ENCODE data around the gene PFN1. TPM values are rescaled to one million over a fixed set of nuclear protein-coding genes. Genes with fewer than 3 reads are reported as not detected.

The PFN1 gene
- total and polyA plus RNA-seq, 2 of the 8 experiments (the other 6 are each of a cell fraction or from before 2014, with no cell fraction given), result 1,355 to 1,949 TPM

DNA sequence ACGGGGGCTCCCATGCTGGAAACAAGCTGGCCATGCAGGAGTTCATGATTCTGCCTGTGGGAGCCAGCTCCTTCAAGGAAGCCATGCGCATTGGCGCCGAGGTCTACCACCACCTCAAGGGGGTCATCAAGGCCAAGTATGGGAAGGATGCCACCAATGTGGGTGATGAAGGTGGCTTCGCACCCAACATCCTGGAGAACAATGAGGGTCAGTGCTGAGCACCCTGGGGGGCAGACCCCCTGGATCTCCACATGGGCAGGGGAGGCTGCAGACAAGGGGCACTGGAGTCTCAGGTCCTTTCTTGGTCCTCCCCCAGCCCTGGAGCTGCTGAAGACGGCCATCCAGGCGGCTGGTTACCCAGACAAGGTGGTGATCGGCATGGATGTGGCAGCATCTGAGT lies 6.8 kb upstream of the PFN1 start:
- peaks cover 0 to 2% (median 0%) of the 10 kb centered on the region in 4 experiments; a peak in 2 of 8 replicates for H3K36me3 ChIP-seq (ENCODE audit: control insufficient read depth in 2 of 4, insufficient read depth in 4 of 4, low read length in 3 of 4)
- H3K79me1 ChIP-seq (ENCODE audit: low read depth, low read length), result 0 out of 2 replicates have a peak, but pooled peaks cover 2% of the 10 kb centered on the region
- no peak overlapping the region for H3K4me3 ChIP-seq (ENCODE audit: extremely low read depth in 1 of 4, insufficient read depth in 2 of 4, low read depth in 3 of 4, low read length in 4 of 4)
- H2BK15ac ChIP-seq (ENCODE audit: low read length), result no peak overlapping the region; the same call in 1 of the 2 replicates
- H3K4me1 ChIP-seq (replicated peaks in 1 of 4; ENCODE audit: control insufficient read depth in 3 of 4, insufficient read depth in 4 of 4, low read length in 3 of 4), result peaks cover 0 to 14% (median 10%) of the 10 kb centered on the region in 4 experiments; a peak in 6 of 7 replicates
- ChIA-PET CTCF (ENCODE audit: partially characterized antibody) (interaction anchor here (0.6 to 5.0 kb wide), 10 partner anchors 8 to 51 kb away, joined by 3 to 32 read pairs (median 5); partner anchors contain the start of gene SPAG7), POLR2A (ENCODE audit: partially characterized antibody) (interaction anchor here (0.8 to 32.4 kb wide), 6 partner anchors 5 to 411 kb away, joined by 3 to 987 read pairs (median 4); partner anchors contain the start of genes ENO3, PFN1, RNF167 and SLC25A11)
- no peak for DNase-seq (ENCODE audit: low read depth in 1 of 2, low spot score in 2 of 2)
- H3K23me2 ChIP-seq (ENCODE audit: low read depth, low read length), result peaks cover 6% of the 10 kb centered on the region
- no peak overlapping the region for H3K56ac ChIP-seq (replicated peaks; ENCODE audit: insufficient read length, low read depth, low read length)
- no peak overlapping the region for H3K4me2 ChIP-seq (ENCODE audit: insufficient read depth in 1 of 2, low read depth in 2 of 2, low read length in 2 of 2)
- H3K9me3 ChIP-seq (ENCODE audit: insufficient read depth in 2 of 2, low read depth in 1 of 2, low read length in 1 of 2), result no peaks in the 10 kb centered on the region
- H2BK120ac ChIP-seq (replicated peaks; ENCODE audit: low read depth, low read length), result no peak overlapping the region
- no peaks in the 10 kb centered on the region for H3K27me3 ChIP-seq (replicated peaks in 1 of 4; ENCODE audit: control insufficient read depth in 3 of 4, extremely low read depth in 1 of 4, insufficient read depth in 3 of 4, low read length in 3 of 4)
- no peaks in the 10 kb centered on the region; a peak in 1 of 4 replicates for H3K79me2 ChIP-seq (ENCODE audit: control insufficient read depth in 1 of 2, insufficient read depth in 2 of 2, low read length in 2 of 2)
- no peak for TF ChIP-seq GABPA (IDR thresholded peaks at IDR 0.05; ENCODE audit: borderline replicate concordance, insufficient read depth, low read length)
- no peak for TF ChIP-seq POLR2AphosphoS5 (IDR thresholded peaks at IDR 0.05; ENCODE audit: low read depth, low read length)
- no peak for TF ChIP-seq ZNF274 (IDR thresholded peaks at IDR 0.05; ENCODE audit: borderline replicate concordance, extremely low read depth, low read length)
- H3K18ac ChIP-seq (ENCODE audit: extremely low read depth, low read length), result no peak overlapping the region
- H4K20me1 ChIP-seq (replicated peaks in 1 of 2; ENCODE audit: control insufficient read depth in 1 of 2, insufficient read depth in 2 of 2, low read length in 2 of 2), result no peaks in the 10 kb centered on the region
- no peak overlapping the region for H2BK20ac ChIP-seq (ENCODE audit: low read length)
- no peak overlapping the region for H2BK12ac ChIP-seq (ENCODE audit: low read depth, low read length)
- no peak overlapping the region for H3K4ac ChIP-seq (replicated peaks; ENCODE audit: insufficient read length, low read depth, low read length)
- no peak overlapping the region for H4K91ac ChIP-seq (replicated peaks; ENCODE audit: insufficient read length, low read length)
- FAIRE-seq, result no peak
- H3K23ac ChIP-seq (ENCODE audit: insufficient read length), result no peak overlapping the region
- no peak overlapping the region for H4K5ac ChIP-seq (ENCODE audit: insufficient read length, low read depth, low read length)
- no peak overlapping the region for H2AFZ ChIP-seq (ENCODE audit: low read length)
- H2BK5ac ChIP-seq (ENCODE audit: low read depth, low read length), result no peak overlapping the region
- H3K9ac ChIP-seq (replicated peaks in 1 of 4; ENCODE audit: extremely low read depth in 1 of 4, low read depth in 3 of 4, low read length in 3 of 4), result no peak overlapping the region
- H3K14ac ChIP-seq (ENCODE audit: insufficient read length), result no peak overlapping the region
- no peak overlapping the region for H2AK5ac ChIP-seq (ENCODE audit: low read depth, low read length)
- H3K27ac ChIP-seq (ENCODE audit: low read depth, low read length), result no peak overlapping the region
- H4K8ac ChIP-seq (ENCODE audit: extremely low read depth, insufficient read depth, low read length), result no peak overlapping the region
- 94% methylated on average over 8 of the region's 8 CpGs; no CpG with 5 or more reads in 1 of the 2 experiments for WGBS, 2 experiments (ENCODE audit: extremely low coverage in 1 of 2, insufficient coverage in 1 of 2, insufficient read length in 1 of 2, insufficient replicate concordance in 2 of 2, low coverage in 1 of 2, low lambda C conversion rate in 2 of 2, missing lambda C conversion rate in 1 of 2)

Data from H1 (cell line).